ENCODE results near the gene CACHD1.
"Not testable (repeated sequence)": the region's sequence is repeated elsewhere in the genome, so short reads cannot be mapped to it uniquely, and the experiment has no call there.

The CACHD1 gene

GRCh38 chr1:64608005-64608650 lies 138.2 kb downstream of the CACHD1 start:
- DNase-seq (ENCODE audit: extremely low read depth, low read depth): no peak

GRCh38 chr1:64608651-64609048 lies 138.7 kb downstream of the CACHD1 start:
- DNase-seq (ENCODE audit: extremely low read depth, low read depth): no peak
- no peak for TF ChIP-seq CTCF (IDR thresholded peaks at IDR 0.05; ENCODE audit: low read depth, low read length)

More at GRCh38 chr1:64608005-64608650, 138.2 kb downstream of the CACHD1 start:
- TF ChIP-seq CTCF (IDR thresholded peaks at IDR 0.05; ENCODE audit: low read depth, low read length): no peak

- not testable (repeated sequence) for DNase-seq (ENCODE audit: extremely low read depth, low read depth)
Measured at GRCh38 chr1:64610950-64611349, 141.0 kb downstream of the CACHD1 start.

- TF ChIP-seq CTCF (IDR thresholded peaks at IDR 0.05; ENCODE audit: low read depth, low read length): no peak
- DNase-seq (ENCODE audit: extremely low read depth, low read depth): no peak
Measured at GRCh38 chr1:64616039-64616438, 146.1 kb downstream of the CACHD1 start.

- TF ChIP-seq CTCF (IDR thresholded peaks at IDR 0.05; ENCODE audit: low read depth, low read length): no peak
- DNase-seq (ENCODE audit: extremely low read depth, low read depth): no peak
Measured at GRCh38 chr1:64623750-64624191, 153.8 kb downstream of the CACHD1 start.

GRCh38 chr1:64624218-64624713 lies 154.3 kb downstream of the CACHD1 start:
- DNase-seq (ENCODE audit: extremely low read depth, low read depth): peak; percentile 44
- TF ChIP-seq CTCF (IDR thresholded peaks at IDR 0.05; ENCODE audit: low read depth, low read length): no peak

GRCh38 chr1:64624808-64625207 lies 154.9 kb downstream of the CACHD1 start:
- DNase-seq (ENCODE audit: extremely low read depth, low read depth): no peak
- no peak for TF ChIP-seq CTCF (IDR thresholded peaks at IDR 0.05; ENCODE audit: low read depth, low read length)

- DNase-seq (ENCODE audit: extremely low read depth, low read depth): no peak
Measured at GRCh38 chr1:64630611-64631010, 160.7 kb downstream of the CACHD1 start.

More at GRCh38 chr1:64630611-64631010, 160.7 kb downstream of the CACHD1 start:
- no peak for TF ChIP-seq CTCF (IDR thresholded peaks at IDR 0.05; ENCODE audit: low read depth, low read length)

All from AG09319 (cell line).